Stimulated activated CD4-positive, alpha-beta T cell treated with anti-CD3 and anti-CD28 coated beads, Interleukin-2, amount 100 ng/mL, for 4 hours (primary cell): Measurements from ENCODE around the gene LMBR1.
"Not testable (repeated sequence)": the region's sequence is repeated elsewhere in the genome, so short reads cannot be mapped to it uniquely, and the experiment has no call there.

Source experiments
- DNase-seq: peaks from one replicate; pipeline ENCODE4 v3.0.0-alpha.2; 2020; ENCODE audit warnings: low read depth

The LMBR1 gene

DNA sequence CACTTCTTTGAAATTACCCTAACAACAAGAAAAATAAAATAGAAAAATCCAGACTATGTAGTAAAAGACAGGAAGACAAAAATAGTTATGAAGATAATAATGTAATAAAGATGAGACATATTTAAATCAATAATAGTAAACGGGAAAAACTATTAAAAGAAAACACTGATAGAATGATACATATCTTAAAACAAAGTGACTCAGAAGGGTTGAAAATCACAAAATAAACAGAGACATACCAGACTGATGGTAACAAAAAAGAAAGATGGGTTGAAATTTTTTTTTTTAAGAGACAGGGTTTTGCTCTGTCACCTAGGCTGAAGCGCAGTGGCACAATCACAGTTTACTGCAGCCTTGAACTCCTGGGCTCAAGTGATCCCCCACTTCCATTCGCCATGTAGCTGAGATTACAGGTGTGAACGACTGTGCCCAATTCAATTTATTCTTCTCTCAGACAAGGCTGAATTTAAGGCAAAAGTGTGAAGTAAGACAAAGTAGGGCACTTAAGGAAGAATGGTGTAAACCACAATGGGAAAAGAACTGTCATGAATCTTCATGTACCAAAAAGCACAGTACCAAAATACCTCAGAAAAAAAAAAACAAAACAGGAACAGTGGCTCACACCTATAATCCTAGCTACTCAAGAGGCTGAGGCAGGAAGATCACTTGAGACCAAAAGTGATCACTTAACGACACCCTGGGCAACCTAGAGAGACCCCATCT is 47.4 kb downstream of the LMBR1 start:
- DNase-seq = no peak

DNA sequence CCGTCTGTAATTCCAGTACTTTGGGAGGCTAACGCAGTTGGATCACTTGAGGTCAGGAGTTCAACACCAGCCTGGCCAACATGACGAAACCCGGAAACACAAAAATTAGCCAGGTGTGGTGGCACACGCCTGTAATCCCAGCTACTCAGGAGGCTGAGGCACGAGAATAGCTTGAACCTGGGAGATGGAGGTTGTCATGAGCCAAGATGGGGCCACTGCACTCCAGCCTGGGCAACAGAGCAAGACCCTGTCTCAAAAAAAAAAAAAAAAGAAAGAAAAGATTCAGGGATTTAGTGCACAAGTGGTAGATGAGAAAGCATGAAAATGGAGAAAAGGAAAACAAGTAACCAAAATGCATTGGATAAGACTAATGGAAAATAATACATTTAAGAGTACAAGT is 49.4 kb downstream of the LMBR1 start:
- not testable (repeated sequence) for DNase-seq

DNA sequence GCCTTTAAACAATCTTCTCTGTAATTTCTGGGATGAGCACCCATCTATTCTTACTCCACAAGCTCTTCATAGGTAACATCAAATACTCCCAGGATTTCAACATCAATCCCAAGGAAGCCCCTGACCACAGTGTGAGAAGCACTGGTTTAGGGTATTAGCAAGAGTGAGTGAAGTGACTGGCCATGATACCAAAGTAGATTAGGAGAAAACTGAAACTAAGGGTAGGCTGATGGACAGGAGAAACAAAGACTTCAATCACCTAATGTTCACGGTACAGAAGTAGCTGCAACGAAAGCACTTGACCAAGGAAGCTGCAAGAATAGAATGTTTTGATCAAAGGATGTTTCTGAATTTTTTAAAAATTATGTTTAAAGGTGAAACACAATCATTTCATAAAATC is 49.8 kb downstream of the LMBR1 start:
- DNase-seq = no peak

DNA sequence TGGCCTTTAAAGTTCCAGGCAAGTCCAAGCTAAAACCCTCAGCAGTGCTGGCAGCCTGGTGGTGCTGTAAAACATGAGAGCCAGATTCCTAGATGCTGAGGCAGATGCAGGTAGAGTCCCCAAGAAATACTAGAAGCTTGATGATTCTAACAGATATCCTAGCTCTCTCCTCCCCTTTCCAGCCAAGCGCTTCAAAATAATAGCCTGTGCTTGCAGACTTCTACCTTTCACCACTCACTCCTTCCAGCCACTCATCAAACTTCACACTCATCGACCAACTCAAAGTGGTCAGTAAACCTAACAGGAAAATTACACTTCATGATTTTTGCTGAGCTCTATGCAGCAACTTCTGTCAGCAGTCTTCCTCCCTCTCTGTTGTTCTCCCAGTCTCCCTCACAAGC is 50.2 kb downstream of the LMBR1 start:
- DNase-seq = no peak

DNA sequence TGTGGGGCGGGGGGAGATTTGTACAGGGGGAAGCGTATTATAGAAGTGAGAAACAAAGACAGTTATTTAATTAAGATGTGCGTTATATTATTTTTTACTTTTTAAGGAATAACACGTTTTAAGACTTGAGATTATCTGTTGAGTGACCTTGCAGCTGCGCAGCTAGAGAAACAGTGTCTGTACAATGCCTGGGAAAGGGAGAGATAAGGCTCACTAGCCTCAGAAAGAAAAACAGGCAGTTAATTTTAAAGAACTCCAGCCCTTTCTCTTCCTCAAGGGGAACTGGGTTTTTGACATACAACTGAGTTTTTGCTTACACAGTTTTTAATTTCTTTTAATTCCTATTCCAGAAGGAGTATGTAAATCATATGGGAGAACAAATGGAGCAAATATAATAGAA is 50.7 kb downstream of the LMBR1 start:
- no peak for DNase-seq

DNA sequence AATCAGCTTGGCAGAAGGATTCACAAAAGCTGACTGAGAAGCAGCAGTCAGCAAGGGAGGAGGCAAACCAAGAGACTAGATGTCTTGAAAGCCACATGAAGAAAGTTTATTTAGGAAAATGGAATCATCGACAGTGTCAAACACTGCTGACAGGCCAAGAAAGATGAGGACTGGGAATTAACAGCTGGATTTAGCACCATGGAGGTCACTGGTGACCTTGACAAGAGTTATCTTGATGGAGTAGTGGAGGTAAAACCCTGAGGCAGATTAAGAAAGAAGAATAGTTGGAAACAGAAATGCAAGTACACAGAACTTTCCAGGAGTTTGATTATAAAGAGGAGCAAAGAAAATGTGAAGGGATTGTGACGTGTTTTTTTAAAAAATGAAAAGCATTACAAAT is 51.5 kb downstream of the LMBR1 start:
- DNase-seq = no peak

DNA sequence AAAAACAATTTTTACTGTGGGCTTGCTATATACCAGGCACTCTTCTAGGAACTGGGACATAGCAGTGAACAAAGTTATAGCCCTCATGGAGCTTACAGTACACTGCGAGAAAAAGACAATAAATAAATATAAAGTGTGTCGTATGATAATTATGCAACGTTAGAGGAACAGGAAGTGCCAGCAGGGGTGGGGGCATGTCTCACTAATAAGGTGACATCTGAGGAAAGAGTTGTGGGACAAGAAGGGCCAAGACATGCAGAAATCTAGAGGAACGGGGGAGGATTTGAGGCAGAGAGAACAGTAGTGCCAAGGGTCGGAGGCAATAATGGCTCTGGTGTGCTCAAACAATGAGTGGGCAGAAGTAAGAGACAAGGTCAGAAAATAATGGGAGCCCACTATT is 52.8 kb downstream of the LMBR1 start:
- no peak for DNase-seq

DNA sequence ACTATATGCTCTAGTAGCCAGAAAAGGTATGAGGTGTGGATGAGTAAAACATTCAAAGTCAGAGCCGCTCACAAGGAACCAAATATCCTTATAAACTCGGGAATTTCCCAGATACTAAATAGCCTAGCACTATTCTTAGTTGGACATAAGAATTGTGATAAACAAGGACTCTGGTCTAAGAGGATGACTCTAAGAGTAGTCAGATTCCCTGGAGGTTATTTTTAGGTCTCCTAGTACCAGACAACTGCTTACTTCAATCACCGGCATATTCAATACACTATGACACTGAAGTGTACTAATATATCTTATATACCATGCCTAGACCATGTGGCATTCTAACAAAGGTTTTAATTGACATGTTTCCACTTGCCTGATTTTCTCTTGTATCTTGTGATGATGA is 56.5 kb downstream of the LMBR1 start:
- DNase-seq = no peak

DNA sequence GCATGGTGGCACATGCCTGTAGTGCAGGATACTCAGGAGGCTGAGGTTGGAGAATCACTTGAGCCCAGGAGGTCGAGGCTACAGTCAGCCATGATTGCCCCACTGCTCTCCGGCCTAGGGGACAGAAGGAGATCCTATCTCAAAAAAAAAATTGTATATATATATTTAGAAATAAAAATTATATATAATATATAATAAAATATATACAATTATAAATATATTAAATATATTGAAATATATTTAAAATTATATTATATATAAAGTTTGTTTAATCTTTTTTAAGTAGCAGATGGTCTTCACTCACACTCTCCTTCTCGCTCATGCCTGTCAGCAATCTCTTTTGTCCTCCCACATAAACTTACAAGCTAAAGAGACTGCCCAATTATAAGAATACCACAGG is 58.5 kb downstream of the LMBR1 start:
- no peak for DNase-seq

DNA sequence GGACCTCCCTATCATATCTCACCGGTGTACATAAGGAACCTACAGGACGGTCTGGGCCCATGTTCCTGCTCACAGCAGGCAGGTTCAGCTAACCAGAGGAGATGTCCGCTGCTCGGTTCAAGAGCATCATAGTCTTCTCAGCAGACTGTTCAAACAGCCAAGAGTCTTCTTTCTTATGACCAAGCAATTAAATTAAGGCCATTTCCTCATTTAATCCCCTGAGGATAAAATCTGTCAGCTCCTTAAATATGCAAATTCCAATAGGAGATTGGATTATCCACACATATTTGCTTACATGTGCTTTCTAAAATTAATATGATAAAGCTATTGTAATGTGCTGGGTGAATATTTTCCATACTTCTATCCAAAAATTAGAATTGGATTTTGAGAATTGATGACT is 59.7 kb downstream of the LMBR1 start:
- no peak for DNase-seq

DNA sequence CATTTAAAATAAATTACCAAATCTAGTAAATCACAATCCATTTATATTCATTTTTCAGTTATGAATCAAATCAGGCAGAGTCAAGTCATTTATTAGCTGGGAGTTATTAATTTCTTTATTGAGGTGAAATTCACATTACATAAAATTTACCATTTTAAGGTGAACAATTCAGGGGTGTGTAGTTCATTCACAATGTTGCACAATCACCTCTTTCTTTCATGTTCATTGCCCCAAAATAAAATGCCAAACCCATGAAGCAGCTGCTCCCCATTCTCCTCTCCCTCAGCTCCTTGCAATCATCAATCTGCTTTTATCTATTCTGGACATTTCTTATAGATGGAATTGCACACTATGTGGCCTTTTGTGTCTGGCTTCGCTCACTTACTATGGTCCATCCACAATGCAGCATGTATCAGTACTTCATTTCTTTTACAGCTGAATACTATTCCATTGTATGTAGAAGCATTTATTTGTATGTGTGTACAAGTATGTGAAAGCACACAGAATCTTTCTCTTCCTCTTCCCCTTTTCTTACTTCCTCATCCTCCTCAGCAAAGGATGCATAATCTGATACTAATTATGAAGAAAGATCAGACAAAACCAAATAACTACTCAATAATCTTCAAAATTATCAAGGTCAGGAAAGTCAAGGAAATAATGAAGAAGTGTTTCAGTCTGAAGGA is 60.6 kb downstream of the LMBR1 start:
- no peak for DNase-seq

DNA sequence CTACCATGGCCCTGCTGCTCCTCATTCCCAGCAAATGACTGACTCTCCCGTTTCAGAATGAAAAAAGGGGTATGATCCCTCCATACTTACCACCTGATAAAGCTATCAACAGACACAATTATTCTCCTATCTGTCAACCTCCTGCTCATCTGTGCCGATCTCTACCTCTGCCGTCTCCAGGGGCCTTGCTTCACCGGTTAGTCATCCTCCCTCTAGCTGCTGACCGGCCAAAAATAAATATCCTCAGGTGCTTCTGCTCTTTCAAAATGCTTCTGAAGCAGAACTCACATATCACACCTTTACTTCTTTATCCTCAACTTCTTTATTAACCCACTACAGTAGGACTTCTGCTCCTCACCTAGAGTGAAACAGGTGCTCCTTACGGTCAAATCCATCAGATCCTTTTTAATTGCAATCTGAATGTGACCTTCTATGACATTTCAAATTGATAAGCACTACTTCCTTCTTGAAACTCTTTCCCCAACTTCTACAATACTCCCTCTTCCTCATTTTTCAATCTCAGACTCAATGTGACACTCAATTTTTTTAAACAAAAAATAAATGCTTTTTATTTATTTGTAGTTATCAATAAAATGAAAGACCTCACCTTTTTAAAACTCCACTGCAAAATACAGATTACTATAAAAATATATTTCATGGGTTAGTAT is 63.2 kb downstream of the LMBR1 start:
- no peak for DNase-seq

DNA sequence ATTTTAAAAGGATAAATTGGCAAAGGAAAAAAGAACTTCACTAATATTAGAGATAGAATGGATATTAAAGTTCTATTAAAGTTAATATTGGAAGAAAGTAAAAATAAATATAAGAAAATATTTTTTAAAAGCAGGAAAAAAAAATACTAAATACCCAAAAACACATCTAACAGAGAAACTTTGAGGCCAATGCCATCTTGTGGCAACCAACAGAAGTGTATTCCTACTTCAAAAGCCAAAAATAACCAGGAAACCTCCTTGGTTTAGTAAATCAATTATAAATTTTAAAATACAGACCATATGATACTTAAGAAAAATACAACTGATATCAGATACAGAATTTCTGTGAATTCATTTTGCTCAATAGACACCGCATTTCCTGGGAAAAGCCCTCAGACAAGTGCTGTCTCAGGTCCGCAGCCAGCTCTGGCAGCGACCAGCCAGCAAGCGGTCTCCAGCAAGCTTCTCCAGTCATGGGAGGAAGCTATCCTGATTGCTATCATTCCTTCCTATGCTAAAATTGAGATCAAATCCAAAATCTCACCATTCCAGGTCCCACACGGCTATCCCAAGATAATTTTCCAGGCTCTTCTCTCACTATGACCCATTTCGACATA is 65.3 kb downstream of the LMBR1 start:
- DNase-seq = no peak

DNA sequence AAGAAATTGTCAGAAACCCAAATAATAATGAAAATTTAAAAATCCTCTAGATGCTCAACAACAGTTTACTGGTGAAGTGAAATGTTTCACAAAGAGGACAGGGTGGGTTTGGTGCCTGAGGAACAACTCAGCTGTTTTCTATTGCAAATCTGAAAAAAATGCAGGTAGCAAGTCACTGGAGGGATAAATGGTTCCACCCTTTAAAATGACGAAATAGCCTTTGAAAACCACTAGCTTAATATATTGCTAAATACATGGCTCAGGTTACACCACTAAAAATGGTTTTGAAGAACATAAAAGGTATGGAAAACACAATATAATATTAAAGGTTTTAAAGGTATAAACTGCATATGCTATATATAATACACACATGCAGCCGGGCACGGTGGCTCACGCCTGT is 69.5 kb downstream of the LMBR1 start:
- no peak for DNase-seq

DNA sequence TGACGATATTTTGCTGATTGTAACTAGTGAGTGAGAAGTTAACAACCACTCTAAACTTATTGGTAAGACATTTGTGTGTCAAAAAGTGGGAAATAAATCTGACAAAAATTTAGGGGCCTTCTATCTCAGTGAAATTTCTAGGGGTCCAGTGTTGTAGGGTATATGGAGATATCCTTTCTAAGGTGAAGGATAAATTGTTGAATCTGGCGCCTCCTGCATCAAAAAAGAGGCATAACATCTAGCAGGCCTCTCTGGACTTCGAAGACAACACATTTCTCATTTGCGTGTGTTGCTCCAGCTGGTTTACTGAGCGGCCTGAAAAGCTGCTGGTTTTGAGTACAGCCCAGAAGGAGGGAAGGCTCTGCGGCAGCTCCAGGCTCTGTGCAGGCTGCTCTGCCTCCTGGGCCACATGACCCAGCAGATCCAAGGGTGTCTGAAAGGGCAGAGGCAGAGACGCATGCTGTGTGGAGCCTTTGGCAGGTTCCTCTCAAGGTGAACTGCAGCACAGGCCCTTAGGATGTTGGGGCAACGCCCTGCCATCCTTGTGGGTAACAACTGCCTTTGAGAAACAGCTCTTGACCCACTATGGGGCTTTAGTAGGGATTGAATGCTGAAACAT is 72.4 kb downstream of the LMBR1 start:
- no peak for DNase-seq

DNA sequence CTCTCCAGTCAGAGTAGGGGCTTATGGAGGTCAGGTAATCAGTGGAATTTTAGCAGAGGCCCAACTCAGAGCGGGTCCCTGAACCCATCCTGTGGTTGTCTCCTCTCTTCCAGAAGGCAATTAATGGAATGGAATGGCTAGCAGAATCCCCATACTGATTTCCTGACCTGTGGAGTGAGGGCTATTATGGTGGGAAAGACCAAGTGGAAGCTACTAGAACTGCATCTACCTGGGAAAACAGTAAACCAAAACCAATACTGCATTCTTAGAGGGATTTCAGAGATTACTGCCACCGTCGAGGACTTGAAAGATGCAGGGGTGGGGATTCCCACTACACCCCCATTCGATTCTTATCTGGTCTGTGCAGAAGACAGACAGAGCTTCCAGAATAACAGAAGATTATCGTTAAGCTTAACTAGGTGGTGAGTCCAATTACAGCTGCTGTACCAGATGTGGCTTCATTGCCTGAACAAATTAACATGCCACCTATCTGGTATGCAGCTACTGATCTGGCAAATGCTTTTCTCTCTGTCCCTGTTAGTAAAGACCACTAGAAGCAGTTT is 73.2 kb downstream of the LMBR1 start:
- DNase-seq = no peak

DNA sequence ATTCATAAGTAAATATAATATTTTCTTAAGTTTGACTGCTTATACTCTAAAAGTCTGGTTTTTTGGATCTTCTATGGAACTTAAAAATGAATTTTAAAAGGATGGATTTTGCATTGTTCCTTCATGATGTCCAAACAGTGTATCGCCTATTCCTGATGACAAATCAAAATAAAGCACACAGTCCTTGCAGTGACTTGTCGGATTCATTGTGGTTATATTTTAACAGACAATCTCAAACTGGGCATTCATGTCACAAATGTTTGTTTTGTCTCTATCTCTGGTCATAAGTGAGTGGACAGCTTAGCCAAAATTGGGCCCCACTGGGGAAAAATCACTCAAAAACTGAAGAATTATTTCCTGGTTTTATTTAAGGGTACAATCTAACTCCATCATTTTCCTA is 74.8 kb downstream of the LMBR1 start:
- no peak for DNase-seq

DNA sequence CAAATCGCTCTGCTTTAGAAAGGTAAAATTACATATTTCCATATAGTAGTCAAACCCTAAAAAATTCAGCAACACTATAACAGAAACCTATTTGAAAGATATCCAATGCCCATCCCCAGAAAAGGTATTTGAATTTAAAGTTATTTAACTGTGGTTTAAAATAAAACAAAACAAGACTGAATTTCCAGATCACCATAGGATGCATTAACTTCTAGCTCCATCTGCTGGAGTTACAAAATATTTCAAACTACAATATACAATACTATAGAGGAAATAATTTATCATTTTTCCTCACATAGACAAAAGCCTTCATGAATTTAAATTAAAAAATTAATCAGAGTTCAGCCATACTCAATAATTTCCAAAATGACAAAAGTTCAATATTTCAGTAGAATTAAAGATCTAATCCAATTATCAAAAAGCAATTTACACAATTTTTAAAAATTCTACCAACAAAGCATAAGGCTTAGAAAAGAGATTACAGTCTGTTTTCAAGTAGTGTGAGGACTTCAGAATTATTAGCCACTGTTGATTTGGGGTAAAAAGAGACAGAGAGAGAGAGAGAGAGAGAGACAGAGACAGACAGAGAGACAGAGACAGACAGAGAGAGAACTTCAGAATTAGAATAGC is 75.9 kb downstream of the LMBR1 start:
- no peak for DNase-seq

DNA sequence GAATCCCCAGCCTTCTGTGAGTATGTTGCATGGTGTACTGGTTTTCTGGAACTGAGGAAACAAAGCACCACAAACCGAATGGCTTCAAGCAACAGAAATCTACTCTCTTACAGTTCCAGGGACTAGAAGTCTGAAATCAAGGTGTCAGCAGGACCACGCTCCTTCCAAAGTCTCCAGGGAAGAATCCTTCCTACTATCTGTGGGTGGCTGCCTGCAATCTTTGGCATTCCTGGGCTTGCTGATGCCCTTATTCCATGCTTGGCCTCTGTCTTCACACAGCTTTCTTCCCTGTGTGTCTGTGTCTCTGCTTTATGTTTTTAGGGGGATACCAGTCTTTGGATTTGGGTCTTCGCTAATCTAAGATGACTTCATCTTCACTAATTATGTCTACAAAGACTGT is 81.3 kb downstream of the LMBR1 start:
- no peak for DNase-seq

DNA sequence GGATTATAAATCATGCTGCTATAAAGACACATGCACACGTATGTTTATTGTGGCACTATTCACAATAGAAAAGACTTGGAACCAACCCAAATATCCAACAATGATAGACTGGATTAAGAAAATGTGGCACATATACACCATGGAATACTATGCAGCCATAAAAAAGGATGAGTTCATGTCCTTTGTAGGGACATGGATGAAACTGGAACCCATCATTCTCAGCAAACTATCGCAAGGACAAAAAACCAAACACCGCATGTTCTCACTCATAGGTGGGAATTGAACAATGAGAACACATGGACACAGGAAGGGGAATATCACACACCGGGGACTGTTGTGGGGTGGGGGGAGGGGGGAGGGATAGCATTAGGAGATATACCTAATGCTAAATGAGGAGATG is 89.3 kb downstream of the LMBR1 start:
- not testable (repeated sequence) for DNase-seq

DNA sequence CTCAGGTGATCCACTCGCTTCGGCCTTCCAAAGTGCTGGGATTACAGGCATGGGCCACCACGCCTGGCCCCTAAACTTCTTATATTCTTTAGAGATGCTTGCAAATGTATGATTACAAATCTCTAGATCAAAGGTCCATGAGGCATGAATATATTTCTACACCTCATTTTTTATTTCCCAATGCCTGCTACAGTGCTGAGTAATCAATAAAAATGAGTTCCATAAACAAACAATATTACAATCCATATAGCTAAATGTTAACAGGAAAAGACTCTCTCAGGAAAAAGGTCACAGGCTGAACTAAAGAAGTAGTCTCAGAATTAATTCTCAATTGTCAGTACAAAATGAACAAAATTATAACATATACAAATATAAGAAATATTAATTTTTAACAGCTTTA is 90.8 kb downstream of the LMBR1 start:
- DNase-seq = no peak

DNA sequence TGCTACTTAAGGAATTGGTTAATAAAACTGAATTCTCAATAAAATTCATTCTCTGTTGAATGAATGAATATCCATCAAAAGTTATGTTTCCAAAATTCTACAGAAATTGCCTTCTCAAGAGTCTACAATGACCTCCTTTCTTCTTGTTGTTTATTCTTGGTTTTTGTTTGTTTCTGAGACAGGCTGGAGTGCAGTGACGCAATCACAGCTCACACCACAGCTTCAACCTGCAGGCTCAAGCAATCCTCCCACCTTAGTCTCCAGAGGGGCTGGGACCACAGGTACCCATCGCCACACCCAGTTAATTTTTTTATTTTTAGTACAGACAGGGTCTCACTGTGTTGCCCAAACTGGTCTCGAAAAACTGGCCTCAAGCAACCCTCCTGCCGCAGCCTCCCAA is 97.6 kb downstream of the LMBR1 start:
- no peak for DNase-seq
